Left forelimb (tissue), 1 donor: ENCODE data around the gene SCO2.

Source experiments
- DNase-seq: peaks from one replicate; pipeline ENCODE4 v3.0.0-alpha.2; 2018; ENCODE audit warnings: low spot score

The SCO2 gene

DNA sequence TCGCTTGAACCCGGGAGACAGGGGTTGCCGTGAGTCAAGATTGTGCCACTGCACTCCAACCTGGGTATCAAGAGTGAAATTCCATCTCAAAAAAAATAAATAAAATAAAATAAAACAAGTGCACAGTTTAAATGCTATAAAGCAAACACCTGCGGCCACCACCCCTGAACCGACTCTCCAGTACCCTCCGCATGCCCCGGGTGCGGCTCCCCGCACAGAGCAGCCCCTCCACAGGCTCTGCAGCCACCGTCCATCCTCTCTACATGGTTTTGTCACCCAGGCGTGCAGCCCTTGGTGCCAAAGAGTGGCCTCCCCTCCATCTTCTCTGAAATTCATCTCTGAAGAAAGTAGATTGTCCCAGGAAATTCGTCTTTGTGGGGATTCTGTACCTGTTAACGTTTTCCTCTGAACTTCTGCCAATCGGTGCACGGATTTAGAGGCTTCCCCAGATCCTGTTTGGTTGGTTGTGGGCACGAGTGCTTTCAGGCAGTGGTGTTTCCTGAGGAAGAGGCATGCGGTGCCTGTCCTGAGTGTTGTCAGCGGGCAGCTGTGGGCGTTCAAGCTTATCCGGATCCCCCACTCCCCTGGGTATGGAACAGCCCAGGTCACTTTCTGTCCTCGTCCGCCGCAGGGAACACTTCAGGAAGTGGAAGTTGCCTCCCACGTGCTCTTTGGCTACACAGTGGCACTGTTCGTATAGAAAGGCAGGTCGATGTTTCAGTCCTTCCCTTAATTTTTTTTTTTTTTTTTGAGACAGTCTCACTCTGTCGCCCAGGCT is 34.7 kb downstream of the SCO2 start:
- no peak for DNase-seq

DNA sequence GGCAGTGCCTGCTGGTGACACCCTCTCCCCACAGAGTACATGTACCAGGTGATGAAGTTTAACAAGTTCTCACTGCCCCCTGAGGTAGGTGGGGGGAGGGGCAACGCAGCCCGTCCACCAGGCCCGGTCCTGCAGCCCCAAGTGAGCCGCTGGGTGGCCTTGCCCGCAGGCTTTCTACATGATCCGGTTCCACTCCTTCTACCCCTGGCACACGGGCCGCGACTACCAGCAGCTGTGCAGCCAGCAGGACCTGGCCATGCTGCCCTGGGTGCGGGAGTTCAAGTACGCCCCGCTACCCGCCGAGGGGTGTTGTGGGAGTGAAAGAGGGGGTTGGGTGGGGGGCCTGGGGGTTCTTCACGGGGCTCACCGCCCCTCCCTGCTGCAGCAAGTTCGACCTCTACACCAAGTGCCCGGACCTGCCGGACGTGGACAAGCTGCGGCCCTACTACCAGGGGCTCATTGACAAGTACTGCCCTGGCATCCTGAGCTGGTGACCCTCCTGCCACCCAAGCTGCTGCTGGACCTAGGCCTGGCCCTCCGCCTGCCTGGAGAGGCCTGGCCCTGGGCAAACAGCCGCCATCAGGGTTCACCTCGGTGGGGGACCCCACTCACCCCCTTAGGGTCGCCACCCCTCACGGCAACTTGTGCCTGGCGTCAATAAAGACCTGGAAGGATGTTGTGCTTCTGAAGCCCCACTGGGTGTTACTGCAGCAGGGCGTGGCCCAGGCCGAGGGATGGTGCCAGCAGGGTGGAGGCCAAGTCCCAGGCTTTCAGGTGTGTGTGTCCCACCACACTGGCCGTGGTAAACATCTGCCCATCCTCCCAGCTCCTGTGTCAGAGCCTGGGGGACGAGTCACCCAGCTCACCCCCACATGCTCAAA is 35.8 kb downstream of the SCO2 start:
- DNase-seq, result no peak

DNA sequence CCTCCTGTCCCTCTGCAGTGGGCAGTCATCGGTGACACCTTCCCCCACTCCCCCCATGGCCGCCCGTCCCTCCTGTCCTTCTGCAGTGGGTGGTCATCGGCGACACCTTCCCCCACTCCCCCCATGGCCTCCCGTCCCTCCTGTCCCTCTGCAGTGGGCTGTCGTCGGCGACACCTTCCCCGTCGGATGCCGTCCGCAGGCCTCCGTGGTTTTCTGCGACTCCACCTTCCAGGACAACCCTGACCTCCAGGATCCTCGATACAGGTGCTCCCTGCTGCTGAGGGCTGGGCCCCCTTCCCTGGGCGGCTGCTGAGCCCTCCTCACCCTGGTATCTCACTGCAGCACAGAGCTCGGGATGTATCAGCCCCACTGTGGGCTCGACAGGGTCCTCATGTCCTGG is 36.5 kb downstream of the SCO2 start:
- DNase-seq, result no peak

DNA sequence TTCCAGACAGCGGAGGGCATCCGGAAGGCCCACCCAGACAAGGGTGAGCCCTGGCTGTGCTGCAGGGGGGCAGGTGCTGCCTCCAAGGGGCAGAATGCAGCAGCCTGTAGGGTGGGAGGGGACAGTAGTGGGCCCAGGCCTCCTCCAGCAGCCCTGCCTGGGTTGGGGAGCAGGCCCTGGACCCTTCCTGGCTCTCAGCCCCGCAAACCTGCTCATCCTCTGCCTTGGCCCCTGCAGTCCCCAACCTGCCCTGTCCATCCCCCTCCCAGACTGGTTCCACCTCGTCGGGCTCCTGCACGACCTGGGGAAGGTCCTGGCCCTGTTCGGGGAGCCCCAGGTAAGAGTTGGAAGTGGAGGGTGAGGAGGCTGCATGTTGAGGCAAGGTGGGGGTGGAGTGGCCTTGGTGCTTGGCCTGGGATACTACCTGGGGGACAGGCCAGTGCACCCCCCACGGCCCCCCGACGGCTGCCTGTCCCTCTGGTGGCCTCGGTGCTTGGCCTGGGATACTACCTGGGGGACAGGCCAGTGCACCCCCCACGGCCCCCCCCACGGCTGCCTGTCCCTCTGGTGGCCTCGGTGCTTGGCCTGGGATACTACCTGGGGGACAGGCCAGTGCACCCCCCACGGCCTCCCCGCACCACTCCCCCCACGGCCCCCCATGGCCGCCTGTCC is 37.3 kb downstream of the SCO2 start:
- DNase-seq, result no peak

DNA sequence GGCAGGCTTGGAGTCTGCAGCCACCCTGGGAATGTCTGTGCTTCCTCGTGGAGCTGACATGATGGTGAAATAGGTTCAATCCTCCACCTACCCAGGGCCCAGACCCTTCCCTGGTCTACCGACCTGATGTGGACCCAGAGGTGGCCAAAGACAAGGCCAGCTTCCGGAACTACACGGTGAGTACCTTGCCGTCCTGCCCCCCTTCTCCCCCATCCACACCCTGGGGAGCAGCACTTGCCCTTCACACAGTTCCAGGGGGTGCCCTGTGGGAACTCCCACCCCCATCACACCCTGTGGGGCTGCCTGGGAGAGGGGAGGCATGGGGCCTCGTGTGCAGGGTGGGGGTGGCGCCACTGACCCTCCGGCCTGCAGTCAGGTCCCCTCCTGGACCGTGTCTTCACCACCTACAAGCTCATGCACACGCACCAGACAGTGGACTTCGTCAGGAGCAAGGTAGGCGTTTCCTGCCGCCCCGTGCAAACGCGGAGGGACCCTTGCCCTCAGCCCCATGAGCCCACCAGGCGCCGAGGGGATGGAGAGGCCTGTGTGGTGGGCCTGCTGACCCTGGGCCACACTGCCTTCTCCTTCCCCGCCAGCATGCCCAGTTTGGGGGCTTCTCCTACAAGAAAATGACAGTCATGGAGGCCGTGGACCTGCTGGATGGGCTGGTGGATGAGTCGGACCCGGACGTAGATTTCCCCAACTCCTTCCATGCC is 38.0 kb downstream of the SCO2 start:
- no peak for DNase-seq

DNA sequence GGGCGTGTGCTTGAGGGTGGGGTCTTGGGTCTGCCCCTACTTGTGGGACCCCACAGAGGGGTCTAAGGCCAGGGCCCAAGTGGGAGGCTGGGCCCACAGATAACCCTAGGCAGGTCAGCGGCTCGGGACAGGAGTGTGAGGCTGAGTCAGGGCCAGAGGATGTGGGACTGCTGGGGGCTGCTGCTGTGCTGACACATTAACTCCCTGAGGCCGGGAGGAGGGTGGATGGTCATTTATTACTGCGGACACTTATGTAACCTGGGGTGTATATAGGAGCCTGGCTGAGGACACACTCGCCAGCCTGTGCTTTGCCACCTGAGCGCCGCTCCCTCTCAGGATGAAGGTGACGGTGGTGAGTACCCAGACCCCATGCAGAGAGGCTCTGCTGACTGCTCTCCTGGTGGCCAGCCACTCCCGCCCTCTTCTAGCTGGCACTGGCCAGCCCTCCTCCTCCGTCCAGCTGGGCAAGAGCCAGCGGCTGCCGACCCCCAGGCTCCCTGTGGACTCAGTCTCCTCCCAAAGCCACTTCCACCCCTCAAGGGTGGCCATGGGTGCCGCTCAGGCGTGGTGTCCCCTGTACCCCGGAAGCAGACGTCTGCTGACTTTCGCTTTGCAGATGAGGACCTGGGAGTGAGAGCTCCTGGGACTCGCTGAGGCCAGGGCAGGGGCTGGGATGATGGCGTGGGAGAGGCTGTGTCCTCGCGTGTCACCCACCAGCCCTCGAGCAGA is 38.7 kb downstream of the SCO2 start, which contains the start of gene MIOX:
MIOX (plus strand) TSS at position 299 of the 729 bp plus-strand sequence; CDS start at position 338, 39 bp downstream.
- DNase-seq, result no peak

DNA sequence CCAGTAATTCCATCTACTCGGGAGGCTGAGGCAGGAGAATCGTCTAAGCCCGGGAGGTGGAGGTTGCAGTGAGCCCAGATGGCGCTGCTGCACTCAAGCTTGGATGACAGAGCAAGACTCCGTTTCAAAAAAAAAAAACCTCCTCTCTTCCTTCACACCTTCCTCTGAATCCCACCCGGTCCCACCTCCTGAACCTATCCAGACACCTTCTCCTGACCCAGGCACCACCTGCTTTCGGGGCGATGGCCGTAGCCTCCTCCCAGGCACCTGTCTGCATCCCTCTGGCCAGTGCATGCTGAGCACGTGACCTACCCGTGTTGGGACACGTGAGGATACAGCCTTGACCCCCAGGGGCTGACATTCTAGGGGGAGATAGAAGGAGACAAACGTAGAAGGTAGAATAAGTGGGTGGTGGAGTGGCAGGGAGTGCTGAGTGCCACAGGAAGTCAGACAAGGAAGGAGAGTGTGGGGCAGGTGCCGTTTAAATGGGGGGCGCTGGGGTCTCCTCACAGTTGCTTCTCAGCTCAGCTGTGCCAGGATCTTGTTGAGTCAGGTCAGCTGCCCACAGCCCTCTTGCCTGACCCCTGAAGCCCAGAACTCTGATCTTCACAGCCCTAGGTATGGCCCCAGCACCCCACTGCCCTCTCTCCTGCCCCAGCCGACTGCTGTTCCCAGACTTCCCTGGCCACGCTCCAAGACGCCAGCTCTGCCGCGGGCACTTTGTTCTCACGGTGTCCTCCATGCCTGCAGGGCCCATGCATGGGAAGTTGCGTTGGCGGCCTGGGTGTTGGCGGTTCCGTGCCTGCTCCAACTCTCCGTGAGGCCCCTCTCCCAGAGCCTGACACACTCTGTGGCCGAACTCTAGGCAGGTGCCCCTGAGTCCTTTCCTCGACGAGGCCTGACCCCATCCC is 39.9 kb downstream of the SCO2 start:
- no peak for DNase-seq

DNA sequence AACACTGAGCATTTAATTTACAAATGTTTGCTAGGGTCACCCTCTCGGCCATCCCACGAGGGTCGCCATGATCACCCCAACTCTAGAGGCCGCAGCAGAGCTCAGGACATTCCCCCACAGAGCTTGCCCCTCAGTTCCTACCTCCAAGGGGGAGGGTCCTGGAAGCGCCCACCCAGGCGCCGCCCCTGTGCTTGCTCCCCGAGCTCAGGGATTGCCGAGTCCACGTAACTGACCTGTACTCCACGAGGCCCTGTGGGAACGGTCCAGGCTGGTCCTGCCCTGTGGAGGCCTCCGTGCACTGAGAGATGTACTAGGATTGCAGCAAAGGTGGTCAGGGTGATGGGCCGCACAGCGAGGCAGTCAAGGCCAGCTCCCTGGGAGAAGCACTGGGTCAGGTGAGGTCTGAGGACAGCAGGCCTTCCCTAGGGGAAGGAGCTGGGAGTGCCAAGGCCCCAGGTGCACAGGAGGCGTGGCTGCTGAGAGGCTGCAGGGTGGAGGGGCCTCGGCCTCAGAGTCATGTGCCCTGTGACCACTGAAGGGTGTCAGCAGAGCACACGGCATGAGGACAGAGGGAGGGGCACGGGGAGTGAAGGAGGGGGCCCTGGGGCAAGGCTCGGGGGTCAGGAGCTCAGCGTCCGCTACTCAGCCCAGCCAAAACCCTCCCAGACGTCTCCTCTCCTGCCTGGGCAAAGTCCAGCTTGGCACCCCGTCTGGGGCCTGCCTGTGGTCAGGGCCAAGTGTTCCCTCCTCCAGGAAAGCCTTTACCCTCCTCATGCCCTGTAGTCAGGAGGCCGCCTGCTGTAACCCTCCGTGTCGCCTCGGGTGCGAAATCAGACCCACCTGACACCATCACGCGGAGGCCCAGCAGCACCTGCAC is 41.2 kb downstream of the SCO2 start:
- no peak for DNase-seq

DNA sequence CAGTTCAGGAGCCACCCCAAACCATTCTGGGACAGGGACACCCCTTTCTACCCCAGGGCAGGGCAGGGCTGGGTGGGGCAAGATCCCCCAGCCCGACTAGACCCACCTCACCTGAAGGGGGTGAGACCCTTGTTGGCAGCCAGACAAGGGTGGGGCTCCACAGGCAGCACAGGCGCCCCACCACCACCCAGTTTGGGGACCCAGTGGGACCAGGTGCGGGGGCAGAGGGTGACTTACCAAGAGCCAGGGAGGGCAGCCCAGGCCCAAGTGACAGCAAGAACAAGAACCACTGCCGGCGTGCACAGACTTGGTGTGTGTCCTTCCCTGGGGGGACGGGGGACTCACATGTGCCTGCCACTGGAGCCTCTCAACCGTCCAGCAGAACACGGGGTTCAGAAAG is 41.8 kb downstream of the SCO2 start:
- no peak for DNase-seq

DNA sequence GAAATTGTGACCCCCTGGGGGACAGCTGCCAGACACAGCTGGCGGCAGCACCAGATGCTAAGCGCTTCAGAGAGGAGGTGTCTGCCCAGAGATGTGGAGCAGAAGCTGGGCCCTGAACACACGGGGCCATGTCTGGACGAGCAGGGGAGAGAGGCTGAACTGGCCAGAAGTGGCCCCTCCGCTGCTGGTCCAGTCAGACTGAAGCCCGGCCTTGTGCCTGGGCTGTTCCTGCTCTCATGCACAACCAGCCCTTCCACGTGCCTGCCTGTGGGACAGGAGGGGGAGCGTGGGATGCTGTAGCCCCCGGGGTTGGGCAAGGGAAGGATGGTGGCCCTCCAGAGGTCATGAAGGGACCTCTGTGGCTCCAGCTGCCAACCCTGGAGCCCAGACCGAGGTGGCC is 42.3 kb downstream of the SCO2 start:
- DNase-seq, result no peak

DNA sequence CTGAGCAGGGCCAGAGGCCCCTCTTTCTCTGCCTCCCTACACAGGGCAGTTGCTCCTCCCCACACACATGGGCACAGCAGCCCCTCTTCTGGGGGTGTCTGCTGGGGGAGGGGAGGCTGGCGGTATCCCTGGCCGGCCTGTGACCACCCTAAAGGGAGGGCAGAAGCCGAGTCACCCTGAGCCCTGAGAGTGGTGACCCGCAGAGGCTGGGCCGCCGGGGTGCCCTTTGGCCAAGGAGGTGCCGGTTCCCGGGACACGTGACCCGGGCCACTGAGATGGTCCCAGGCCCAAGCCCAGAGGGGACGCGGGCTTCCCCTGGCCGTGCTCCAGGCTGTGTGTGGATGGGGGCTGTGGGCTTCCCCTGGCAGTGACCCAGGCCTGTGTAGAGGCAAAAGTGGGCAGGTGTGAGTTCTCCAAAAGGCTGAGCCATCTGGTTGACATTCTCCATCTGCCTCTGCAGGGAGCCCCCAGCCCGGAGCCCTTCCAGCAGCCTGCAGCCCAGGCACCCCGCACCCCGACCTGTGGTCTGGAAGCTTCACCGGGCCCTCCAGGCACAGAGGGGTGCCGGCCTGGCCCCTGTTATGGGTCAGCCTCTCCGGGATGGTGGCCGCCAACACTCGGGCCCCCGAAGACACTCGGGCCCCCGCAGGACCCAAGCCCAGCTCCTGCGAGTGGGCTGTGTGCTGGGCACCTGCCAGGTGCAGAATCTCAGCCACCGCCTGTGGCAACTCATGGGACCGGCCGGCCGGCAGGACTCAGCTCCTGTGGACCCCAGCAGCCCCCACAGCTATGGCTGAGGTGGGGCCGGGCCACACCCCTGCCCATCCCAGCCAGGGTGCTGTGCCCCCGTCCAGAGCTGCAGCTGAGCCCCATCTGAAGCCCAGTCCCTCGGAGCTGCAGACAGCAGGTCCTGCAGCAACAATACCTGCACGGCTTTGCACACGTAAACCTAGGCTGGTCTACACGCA is 43.0 kb downstream of the SCO2 start:
- DNase-seq, result no peak

DNA sequence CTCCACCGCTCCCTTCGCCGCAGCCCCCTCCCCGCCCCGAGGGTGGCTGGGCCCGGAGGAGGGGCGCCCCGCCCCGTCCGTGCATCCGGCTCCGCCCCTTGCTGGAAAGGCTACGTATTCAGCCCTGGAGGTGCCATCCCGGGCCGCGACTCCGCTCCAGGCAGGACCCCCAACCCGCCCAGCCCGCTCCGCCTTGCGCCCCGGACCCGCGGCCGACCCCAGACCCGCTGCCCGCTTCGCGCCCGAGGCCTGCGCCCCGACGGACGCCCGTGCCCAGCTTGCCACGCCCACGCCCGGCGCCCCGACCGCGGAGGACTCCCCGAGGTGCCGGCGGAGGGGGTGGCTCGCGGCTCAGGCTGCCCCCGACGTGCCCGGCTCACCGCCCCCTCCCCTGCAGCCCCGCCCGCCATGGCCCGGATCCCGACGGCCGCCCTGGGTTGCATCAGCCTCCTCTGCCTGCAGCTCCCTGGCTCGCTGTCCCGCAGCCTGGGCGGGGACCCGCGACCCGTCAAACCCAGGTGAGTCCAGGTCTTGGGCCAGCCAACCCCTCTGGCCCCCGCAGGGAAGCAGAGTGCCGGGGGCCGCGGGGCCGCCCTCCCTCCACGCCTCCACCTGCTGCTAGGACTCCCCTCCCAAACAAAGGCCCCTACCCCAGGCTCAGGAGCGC is 43.8 kb downstream of the SCO2 start, which contains the start of gene ADM2:
ADM2 (plus strand) TSS at position 104 of the 667 bp plus-strand sequence; CDS start at position 409, 305 bp downstream.
- no peak for DNase-seq

DNA sequence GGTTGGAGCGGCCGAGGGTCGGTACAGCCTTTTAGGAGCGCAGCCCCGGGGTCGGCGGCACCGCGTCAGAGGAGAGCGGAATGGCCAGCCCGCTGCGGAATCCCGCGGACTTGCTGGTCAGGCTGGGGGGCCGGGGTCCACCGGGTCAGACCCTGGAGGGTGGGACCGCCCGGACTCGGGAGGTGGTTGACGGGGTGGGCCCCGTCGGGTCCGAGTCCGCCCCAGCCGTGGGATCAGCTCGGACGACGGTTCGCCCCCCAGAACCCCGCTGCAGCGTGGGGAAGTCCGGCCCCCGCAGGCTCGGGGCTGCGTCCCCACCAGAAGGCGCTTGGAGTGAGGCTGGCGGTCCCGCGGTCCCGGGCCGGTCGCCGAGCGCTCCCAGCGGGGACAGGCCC is 44.4 kb downstream of the SCO2 start:
- no peak for DNase-seq

DNA sequence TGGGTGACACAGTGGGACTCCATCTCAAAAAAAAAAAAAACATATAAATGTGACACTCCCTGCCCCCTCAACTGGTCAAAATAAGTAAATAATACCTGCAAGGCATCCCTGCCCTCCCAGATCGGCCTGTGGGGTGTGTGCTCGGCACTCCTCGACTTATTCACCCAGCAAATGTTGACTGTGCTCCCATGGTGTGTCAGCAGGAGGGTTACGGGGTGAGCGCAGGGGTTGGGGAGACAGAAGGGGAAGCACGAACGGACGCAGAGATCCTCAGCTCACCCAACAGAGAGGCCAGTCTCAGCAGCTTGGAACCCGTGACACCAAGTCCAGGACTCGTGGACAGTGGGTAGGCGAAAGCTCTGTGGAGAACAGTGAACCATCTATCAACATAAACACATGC is 45.7 kb downstream of the SCO2 start:
- DNase-seq, result no peak

DNA sequence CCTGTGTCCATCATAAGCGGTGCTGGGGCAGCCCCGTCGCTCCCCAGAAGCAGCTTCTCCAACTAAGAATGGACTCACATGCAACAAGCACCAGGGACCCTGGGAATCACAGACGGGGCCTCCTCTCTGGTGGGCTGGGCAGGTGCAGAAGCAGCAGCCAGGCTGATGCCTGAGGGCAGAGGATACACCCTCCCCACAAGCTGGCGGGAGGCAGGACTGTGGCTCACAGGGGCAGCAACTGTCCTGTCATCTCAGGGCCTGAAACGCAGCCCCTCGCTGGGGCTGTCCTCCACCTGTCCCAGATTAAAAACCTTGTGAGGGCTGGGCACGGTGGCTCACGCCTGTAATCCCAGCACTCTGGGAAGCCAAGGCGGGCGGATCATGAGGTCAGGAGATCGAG is 47.5 kb downstream of the SCO2 start:
- no peak for DNase-seq

DNA sequence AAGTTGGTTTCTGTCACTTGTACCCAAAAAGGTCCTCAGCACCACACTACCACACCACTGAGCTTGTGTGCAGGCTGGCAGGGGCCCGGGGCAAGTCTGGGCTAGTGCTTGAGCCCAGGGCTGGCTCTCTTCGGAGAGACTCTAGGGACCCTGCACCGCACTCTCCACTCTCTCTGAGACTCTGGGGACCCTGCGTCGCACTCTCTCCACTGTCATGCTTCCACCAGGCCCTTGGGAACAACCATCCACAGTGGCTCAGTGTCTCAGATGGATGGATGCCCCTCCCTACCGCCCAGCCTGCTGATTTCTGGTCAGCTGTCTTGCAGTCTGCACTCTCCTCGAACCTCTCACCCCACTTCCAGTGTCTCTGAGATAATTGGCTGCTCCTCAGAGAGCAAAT is 48.5 kb downstream of the SCO2 start:
- no peak for DNase-seq

DNA sequence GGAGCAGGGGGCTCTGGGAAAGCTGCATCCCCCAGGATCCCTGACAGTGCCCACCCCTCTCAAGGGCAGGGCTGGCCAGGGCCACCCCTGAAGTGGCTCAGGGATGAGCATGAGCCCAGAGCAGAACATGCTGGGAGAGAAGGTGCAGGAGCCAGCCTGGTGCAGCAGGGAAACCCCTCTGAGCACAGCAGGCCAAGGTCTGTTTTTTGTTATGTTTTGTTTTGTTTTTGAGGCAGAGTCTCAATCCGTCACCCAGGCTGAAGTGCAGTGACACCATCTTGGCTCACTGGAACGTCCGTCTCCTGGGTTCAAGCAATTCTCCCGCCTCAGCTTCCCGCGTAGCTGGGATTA is 49.8 kb downstream of the SCO2 start:
- DNase-seq, result no peak
